Stimulated activated naive B cell treated with anti-CD40 and anti-IgM and Interleukin-4, amounts not matched to agents 10 μg/mL and 1 μg/mL and 100 μg/mL, for 72 hours (primary cell): ENCODE data around the gene NRXN3.

ENCODE experiments used
- ATAC-seq, 2 donors: fragments of 150-1000 bp; cut with Tn5 transposase; replicated peaks; 2 replicates each; pipeline ENCODE4 v1.10.0; 2021; ENCODE audit warnings: moderate library complexity in 1 of 2
- DNase-seq: peaks from one replicate; pipeline ENCODE4 v3.0.0; 2021
- H3K27ac Mint-ChIP-seq: one replicate; pipeline ENCODE4 v1.8.0; 2022; ENCODE audit warnings: mild to moderate bottlenecking, mixed read lengths
- H3K27me3 Mint-ChIP-seq, 2 donors: one replicate each; pipeline ENCODE4 v1.8.0; 2022; ENCODE audit warnings: mixed read lengths in 2 of 2
- H3K36me3 Mint-ChIP-seq, 2 donors: one replicate each; pipeline ENCODE4 v1.8.0; 2022; ENCODE audit warnings: mixed read lengths in 2 of 2, mild to moderate bottlenecking in 1 of 2
- H3K4me1 Mint-ChIP-seq, 2 donors: one replicate each; pipeline ENCODE4 v1.8.0; 2022; ENCODE audit warnings: mixed read lengths in 2 of 2, mild to moderate bottlenecking in 1 of 2
- H3K4me3 Mint-ChIP-seq, 2 donors: one replicate each; pipeline ENCODE4 v1.8.0; 2022; ENCODE audit warnings: mild to moderate bottlenecking in 2 of 2, mixed read lengths in 2 of 2, moderate library complexity in 1 of 2
- H3K9me3 Mint-ChIP-seq, 2 donors: one replicate each; pipeline ENCODE4 v1.8.0; 2022; ENCODE audit warnings: mixed read lengths in 2 of 2, mild to moderate bottlenecking in 1 of 2

Gene NRXN3

GRCh38 chr14:78835909-78836308, 665.7 kb downstream of the NRXN3 start:
- Mint-ChIP-seq H3K4me1 (no peaks in the 10 kb centered on the region), H3K36me3 (no peaks in the 10 kb centered on the region), H3K4me3 (no peak overlapping the region), H3K9me3 (no peaks in the 10 kb centered on the region), H3K27me3 (no peaks in the 10 kb centered on the region), H3K27ac (no peak overlapping the region)
- DNase-seq (no peak), ATAC-seq (no peak)

GRCh38 chr14:78836777-78837176, 666.6 kb downstream of the NRXN3 start:
- Mint-ChIP-seq H3K27ac (no peak overlapping the region), H3K4me1 (no peaks in the 10 kb centered on the region), H3K27me3 (no peaks in the 10 kb centered on the region), H3K9me3 (no peaks in the 10 kb centered on the region), H3K4me3 (no peak overlapping the region), H3K36me3 (no peaks in the 10 kb centered on the region)
- DNase-seq (peak; percentile 1), ATAC-seq (peak; percentile 39 to 57)

DNA sequence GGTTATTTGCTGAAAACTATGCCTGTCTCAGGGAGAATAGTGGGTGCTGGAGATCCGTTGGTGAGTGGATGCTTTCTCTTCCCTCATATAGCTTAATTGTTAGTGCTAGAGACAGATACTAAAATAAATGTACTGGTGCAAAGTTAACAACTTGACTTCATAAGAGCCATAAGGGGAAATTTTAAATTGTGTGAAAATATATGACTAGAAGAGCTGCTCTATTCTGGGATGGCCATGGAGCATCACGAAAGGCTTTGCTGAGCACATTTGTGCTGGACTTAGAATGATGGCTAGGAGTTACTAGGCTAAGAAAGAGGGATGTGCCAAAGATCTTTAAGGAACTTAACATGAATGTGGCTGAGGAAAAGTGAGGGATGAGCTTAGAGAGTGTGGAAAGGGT, 668.8 kb downstream of the NRXN3 start:
- H3K4me1 Mint-ChIP-seq: no peaks in the 10 kb centered on the region
- no peak overlapping the region for H3K27ac Mint-ChIP-seq
- DNase-seq: no peak
- H3K36me3 Mint-ChIP-seq: no peaks in the 10 kb centered on the region
- no peak overlapping the region for H3K4me3 Mint-ChIP-seq
- no peaks in the 10 kb centered on the region for H3K27me3 Mint-ChIP-seq
- ATAC-seq: no peak
- H3K9me3 Mint-ChIP-seq: no peaks in the 10 kb centered on the region

DNA sequence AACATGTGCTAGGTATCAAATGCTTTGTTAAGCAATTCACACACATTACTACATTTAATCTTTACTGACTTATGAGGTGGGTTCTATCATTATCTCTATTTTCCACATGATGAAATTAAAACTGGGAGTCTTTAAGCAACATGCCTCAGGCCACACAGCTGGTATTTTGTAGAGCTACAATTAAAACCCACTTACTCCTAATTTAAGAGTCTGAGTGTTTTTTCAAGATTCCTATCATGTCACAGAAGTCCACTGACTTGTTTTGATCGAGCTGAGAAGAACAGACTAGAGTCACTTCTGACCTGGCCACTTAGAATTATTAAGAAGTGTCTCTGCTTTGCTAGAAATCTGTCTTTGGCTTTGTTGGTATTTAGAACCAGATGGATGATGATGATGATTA, 670.7 kb downstream of the NRXN3 start:
- ATAC-seq: no peak
- Mint-ChIP-seq H3K4me1 (no peaks in the 10 kb centered on the region), H3K4me3 (no peak overlapping the region), H3K36me3 (no peaks in the 10 kb centered on the region), H3K9me3 (no peaks in the 10 kb centered on the region), H3K27ac (no peak overlapping the region), H3K27me3 (no peaks in the 10 kb centered on the region)
- DNase-seq: no peak

DNA sequence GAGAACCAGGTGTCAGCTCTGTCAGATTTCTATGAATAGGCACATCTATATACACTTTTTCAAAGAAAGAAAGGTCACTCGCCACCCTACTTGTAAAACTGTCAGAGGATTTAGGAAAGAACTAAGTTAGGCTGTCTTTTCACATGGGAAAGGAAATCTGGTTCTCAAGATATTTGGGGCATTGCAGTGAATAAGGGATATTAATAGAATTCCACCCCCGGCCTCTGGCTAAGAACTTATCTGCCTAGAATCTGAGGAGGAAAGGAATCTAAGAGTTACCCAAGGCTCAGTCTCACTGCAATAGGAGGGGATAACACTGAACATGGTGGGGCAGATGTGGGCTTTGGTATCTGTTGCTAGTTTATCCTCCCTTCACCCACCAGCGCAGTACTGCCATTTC, 677.6 kb downstream of the NRXN3 start:
- Mint-ChIP-seq H3K4me3 (no peak overlapping the region), H3K27ac (no peak overlapping the region), H3K27me3 (peaks cover 0 to 6% of the 10 kb centered on the region in 2 donors), H3K9me3 (no peaks in the 10 kb centered on the region), H3K4me1 (no peaks in the 10 kb centered on the region), H3K36me3 (no peaks in the 10 kb centered on the region)
- DNase-seq: no peak
- ATAC-seq: no peak

GRCh38 chr14:78848234-78848820, 678.2 kb downstream of the NRXN3 start:
- Mint-ChIP-seq H3K4me1 (no peaks in the 10 kb centered on the region), H3K27ac (no peak overlapping the region), H3K4me3 (no peak overlapping the region), H3K27me3 (peaks cover 0 to 6% of the 10 kb centered on the region in 2 donors), H3K36me3 (no peaks in the 10 kb centered on the region), H3K9me3 (no peaks in the 10 kb centered on the region)
- ATAC-seq (peak; percentile 63 to 70), DNase-seq (peak; percentile 2)

DNA sequence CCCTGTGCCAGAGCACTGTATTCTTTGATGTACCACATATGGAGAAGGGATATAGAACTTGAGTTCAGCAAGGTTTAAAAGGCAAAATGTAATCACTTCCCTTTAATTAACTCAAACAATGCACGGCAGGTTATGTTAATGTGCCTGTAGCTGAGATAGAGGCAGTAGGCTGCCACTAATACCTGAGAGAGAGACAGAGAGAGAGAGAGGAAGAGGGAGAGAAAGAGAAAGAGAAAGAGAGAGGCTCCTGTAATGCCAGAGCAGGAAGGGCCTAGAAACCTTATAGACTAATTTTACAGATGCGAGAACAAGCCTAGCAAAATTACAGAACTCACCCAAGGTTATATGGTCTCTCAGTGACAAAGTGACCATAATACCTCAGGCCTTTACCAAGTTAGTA, 679.8 kb downstream of the NRXN3 start:
- Mint-ChIP-seq H3K4me3 (no peak overlapping the region), H3K9me3 (no peaks in the 10 kb centered on the region), H3K27me3 (peaks cover 0 to 6% of the 10 kb centered on the region in 2 donors)

DNA sequence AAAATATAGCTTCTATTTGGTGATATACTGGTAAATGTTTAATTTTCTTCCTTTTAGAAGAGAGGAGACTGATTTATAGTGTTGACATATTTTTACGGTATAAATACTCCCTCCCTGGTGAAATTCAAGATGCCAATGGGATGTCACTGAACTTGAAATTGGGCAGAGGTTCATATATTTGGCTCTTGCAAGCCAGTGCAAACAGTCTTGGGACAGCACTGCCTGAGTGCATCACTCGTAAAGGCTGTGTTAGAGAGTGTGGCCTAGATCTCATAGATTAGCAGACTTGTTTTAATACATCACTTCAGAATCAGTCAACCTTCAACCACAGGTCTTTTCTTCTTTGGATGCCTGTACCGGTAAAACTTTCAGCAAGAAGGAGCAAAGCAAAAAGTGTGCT, 681.0 kb downstream of the NRXN3 start:
- H3K27ac Mint-ChIP-seq: no peak overlapping the region
- no peak for ATAC-seq

More for the DNA sequence above, 679.8 kb downstream of the NRXN3 start:
- DNase-seq: no peak
- ATAC-seq: no peak
- no peaks in the 10 kb centered on the region for H3K36me3 Mint-ChIP-seq
- no peak overlapping the region for H3K27ac Mint-ChIP-seq
- H3K4me1 Mint-ChIP-seq: no peaks in the 10 kb centered on the region

DNA sequence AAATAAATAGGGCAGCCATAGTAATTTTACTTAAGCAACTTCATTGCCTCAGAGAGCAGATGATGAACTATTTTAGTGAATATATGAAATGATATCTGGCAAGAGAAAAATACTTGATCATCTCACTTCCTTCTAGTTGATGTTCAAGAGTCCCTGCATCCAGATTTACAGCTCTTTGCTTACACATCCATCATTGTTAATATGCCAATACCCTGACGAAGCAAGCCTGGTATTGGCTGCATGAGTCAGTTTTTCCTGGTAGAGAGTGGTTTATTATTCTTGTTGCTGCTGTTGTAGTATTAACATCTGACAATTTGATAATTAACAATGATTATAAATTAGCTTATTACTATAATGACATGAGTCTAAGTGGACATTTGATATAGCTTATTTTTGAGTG, 681.9 kb downstream of the NRXN3 start:
- Mint-ChIP-seq H3K27me3 (peaks cover 0 to 4% of the 10 kb centered on the region in 2 donors), H3K36me3 (no peaks in the 10 kb centered on the region), H3K4me3 (no peak overlapping the region), H3K27ac (no peak overlapping the region), H3K4me1 (no peaks in the 10 kb centered on the region), H3K9me3 (no peaks in the 10 kb centered on the region)
- DNase-seq (no peak), ATAC-seq (no peak)

More for the DNA sequence above, 681.0 kb downstream of the NRXN3 start:
- Mint-ChIP-seq H3K27me3 (peaks cover 0 to 6% of the 10 kb centered on the region in 2 donors), H3K4me3 (no peak overlapping the region), H3K9me3 (no peaks in the 10 kb centered on the region), H3K4me1 (no peaks in the 10 kb centered on the region), H3K36me3 (no peaks in the 10 kb centered on the region)
- DNase-seq: no peak

DNA sequence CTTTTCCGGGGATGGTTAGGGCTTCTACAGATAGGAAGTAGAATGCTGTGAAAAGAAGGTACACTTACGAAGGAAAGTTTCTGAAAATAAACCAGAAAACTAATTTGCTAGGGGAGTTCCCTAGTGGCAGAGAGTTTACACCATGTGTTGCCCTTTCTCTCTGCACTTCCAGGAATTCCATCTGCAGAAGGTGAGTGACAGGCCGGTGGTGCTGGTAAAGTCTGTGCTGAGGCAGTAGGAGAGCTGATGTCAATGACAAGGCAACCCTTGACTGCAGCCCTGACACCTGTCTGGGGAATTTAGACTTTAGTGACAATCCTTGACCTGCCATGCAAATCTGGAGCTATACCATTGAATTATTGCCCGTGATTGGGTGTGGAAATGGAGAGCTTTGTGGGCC, 687.8 kb downstream of the NRXN3 start:
- H3K4me1 Mint-ChIP-seq: no peaks in the 10 kb centered on the region
- DNase-seq: no peak
- no peak overlapping the region for H3K27ac Mint-ChIP-seq
- ATAC-seq: no peak
- no peaks in the 10 kb centered on the region for H3K9me3 Mint-ChIP-seq
- H3K27me3 Mint-ChIP-seq: peaks cover 0 to 4% of the 10 kb centered on the region in 2 donors
- H3K4me3 Mint-ChIP-seq: no peak overlapping the region
- H3K36me3 Mint-ChIP-seq: no peaks in the 10 kb centered on the region

GRCh38 chr14:78863143-78863542, 693.0 kb downstream of the NRXN3 start:
- H3K4me1 Mint-ChIP-seq: no peaks in the 10 kb centered on the region
- no peak overlapping the region for H3K27ac Mint-ChIP-seq
- ATAC-seq: no peak
- H3K9me3 Mint-ChIP-seq: peaks cover 3 to 4% of the 10 kb centered on the region in 2 donors
- DNase-seq: no peak
- H3K4me3 Mint-ChIP-seq: no peak overlapping the region
- H3K36me3 Mint-ChIP-seq: no peaks in the 10 kb centered on the region
- H3K27me3 Mint-ChIP-seq: no peaks in the 10 kb centered on the region

DNA sequence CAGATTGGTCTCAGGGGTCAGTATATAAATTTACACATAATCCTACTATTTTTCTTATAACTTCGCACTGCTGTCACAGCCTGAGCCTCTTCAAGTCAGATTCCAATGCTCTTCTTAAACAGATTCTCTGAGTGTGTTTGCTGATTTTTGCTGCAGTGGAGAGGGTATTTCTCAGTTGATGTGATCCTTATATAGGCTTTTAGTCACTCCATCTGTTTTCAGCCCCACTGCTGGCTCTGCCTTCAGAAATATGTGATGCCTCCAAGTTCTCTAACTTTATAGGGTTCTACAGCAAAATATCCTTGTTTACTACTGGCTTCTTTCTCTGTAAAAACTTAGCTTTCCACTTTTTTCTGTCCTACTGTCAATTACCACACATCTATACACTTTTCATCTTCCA, 702.7 kb downstream of the NRXN3 start:
- ATAC-seq (no peak), DNase-seq (no peak)
- Mint-ChIP-seq H3K27me3 (no peaks in the 10 kb centered on the region), H3K27ac (no peak overlapping the region), H3K4me1 (no peaks in the 10 kb centered on the region), H3K4me3 (no peak overlapping the region), H3K36me3 (no peaks in the 10 kb centered on the region), H3K9me3 (peaks cover 0 to 2% of the 10 kb centered on the region in 2 donors)

GRCh38 chr14:78873581-78873980, 703.4 kb downstream of the NRXN3 start:
- Mint-ChIP-seq H3K4me1 (no peaks in the 10 kb centered on the region), H3K36me3 (no peaks in the 10 kb centered on the region), H3K27me3 (no peaks in the 10 kb centered on the region), H3K27ac (no peak overlapping the region), H3K9me3 (peaks cover 0 to 2% of the 10 kb centered on the region in 2 donors), H3K4me3 (no peak overlapping the region)
- no peak for ATAC-seq
- no peak for DNase-seq

GRCh38 chr14:78875049-78875448, 704.9 kb downstream of the NRXN3 start:
- ATAC-seq (no peak), DNase-seq (no peak)
- Mint-ChIP-seq H3K4me3 (no peak overlapping the region), H3K4me1 (no peaks in the 10 kb centered on the region), H3K27me3 (no peaks in the 10 kb centered on the region), H3K36me3 (no peaks in the 10 kb centered on the region), H3K27ac (no peak overlapping the region), H3K9me3 (peaks cover 0 to 2% of the 10 kb centered on the region in 2 donors)

GRCh38 chr14:78885884-78886283, 715.7 kb downstream of the NRXN3 start:
- Mint-ChIP-seq H3K4me3 (no peak overlapping the region), H3K27me3 (peaks cover 0 to 5% of the 10 kb centered on the region in 2 donors), H3K36me3 (no peaks in the 10 kb centered on the region), H3K27ac (no peak overlapping the region), H3K4me1 (no peaks in the 10 kb centered on the region), H3K9me3 (peaks cover 6 to 11% of the 10 kb centered on the region in 2 donors)
- no peak for ATAC-seq
- DNase-seq: no peak

DNA sequence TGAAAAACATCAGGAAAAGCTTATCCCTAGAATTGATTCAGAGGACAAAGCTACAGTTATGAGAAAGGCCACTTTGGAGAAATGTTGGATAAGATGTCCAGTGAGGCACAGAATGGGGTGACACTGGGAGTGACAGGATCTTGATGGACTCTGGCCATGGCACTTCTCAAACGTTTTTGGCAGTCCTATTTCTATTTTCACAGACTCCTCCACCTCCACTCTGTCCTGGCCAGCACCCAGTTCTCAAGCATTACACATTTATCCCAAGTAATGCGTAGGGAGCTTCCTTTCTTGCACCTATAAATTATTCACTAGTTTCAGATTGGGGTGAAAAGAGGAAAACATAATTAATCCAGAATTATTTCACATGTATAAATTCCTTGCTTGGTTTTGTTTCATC, 727.3 kb downstream of the NRXN3 start:
- Mint-ChIP-seq H3K9me3 (peaks cover 0 to 2% of the 10 kb centered on the region in 2 donors), H3K4me3 (no peak overlapping the region), H3K4me1 (no peaks in the 10 kb centered on the region), H3K27me3 (peaks cover 0 to 4% of the 10 kb centered on the region in 2 donors), H3K36me3 (no peaks in the 10 kb centered on the region), H3K27ac (no peak overlapping the region)
- no peak for DNase-seq
- no peak for ATAC-seq
